Stomach smooth muscle (tissue), 2 donors: Measurements from ENCODE around the gene TERB2.
"Not testable (repeated sequence)": the region's sequence is repeated elsewhere in the genome, so short reads cannot be mapped to it uniquely, and the experiment has no call there.

ENCODE experiments used
- H3K27ac ChIP-seq: one replicate; pipeline ENCODE4 v1.7.0; 2013; ENCODE audit warnings: mild to moderate bottlenecking, low read length, inconsistent platforms
- H3K27me3 ChIP-seq, 2 donors: one replicate each; pipeline ENCODE4 v1.7.0; 2013; ENCODE audit warnings: low read length in 2 of 2; ENCODE audit not compliant: insufficient read depth in 2 of 2, control insufficient read depth in 1 of 2
- H3K36me3 ChIP-seq, 2 donors: one replicate each; pipeline ENCODE4 v1.7.0; 2013; ENCODE audit warnings: low read length in 2 of 2; ENCODE audit not compliant: control insufficient read depth in 2 of 2, insufficient read depth in 2 of 2
- H3K4me1 ChIP-seq: one replicate; pipeline ENCODE4 v1.7.0; 2013; ENCODE audit warnings: low read length; ENCODE audit not compliant: control insufficient read depth, insufficient read depth
- H3K4me3 ChIP-seq, 2 donors: one replicate each; pipeline ENCODE4 v1.7.0; 2013; ENCODE audit warnings: low read length in 2 of 2
- H3K9ac ChIP-seq, 2 donors: one replicate each; pipeline ENCODE4 v1.7.0; 2013; ENCODE audit warnings: low read length in 2 of 2, mild to moderate bottlenecking in 1 of 2
- H3K9me3 ChIP-seq, 2 donors: one replicate each; pipeline ENCODE4 v1.7.0; 2013; ENCODE audit warnings: low read length in 2 of 2; ENCODE audit not compliant: control insufficient read depth in 2 of 2
- donor health status: healthy.
- donor health status: Pancreatic carcinoma.

The TERB2 gene

GRCh38 chr15:44956388-44956787 is at the start of gene TERB2:
Gene TERB2, plus strand, starts transcription at chr15:44956687. Its CDS starts 32 bp downstream, at chr15:44956719.
- Histone ChIP-seq H3K4me3 (no peak within 1 kb of the TSS), H3K27ac (no peak within 1 kb of the TSS), H3K36me3 (no peaks in the 10 kb centered on the region), H3K4me1 (no peaks in the 10 kb centered on the region), H3K9me3 (no peaks in the 10 kb centered on the region), H3K9ac (no peak within 1 kb of the TSS), H3K27me3 (no peaks in the 10 kb centered on the region)

- H3K9me3 ChIP-seq: no peaks in the 10 kb centered on the region
- H3K36me3 ChIP-seq: no peaks in the 10 kb centered on the region
- no peak overlapping the region for H3K9ac ChIP-seq
- no peak overlapping the region for H3K4me3 ChIP-seq
- H3K27ac ChIP-seq: no peak overlapping the region
- H3K27me3 ChIP-seq: no peaks in the 10 kb centered on the region
- H3K4me1 ChIP-seq: no peaks in the 10 kb centered on the region
These were observed 47.1 kb upstream of the TERB2 start for GRCh38 chr15:44909423-44909822.

- no peaks in the 10 kb centered on the region for H3K27me3 ChIP-seq
- no peaks in the 10 kb centered on the region for H3K9me3 ChIP-seq
- no peak overlapping the region for H3K9ac ChIP-seq
- no peaks in the 10 kb centered on the region for H3K36me3 ChIP-seq
- H3K4me3 ChIP-seq: no peak overlapping the region
- H3K27ac ChIP-seq: no peak overlapping the region
- no peaks in the 10 kb centered on the region for H3K4me1 ChIP-seq
These were observed 45.4 kb upstream of the TERB2 start for GRCh38 chr15:44910981-44911625.

- not testable (repeated sequence) for H3K9me3 ChIP-seq, H3K9ac ChIP-seq, H3K4me3 ChIP-seq, H3K27me3 ChIP-seq, H3K4me1 ChIP-seq, H3K36me3 ChIP-seq, H3K27ac ChIP-seq
These were observed 44.3 kb upstream of the TERB2 start for GRCh38 chr15:44912186-44912585.

GRCh38 chr15:44912974-44913448 is 43.5 kb upstream of the TERB2 start:
- H3K27me3 ChIP-seq, H3K9me3 ChIP-seq, H3K4me1 ChIP-seq, H3K27ac ChIP-seq, H3K9ac ChIP-seq, H3K36me3 ChIP-seq, H3K4me3 ChIP-seq: not testable (repeated sequence)

- Histone ChIP-seq H3K36me3 (no peaks in the 10 kb centered on the region), H3K27ac (no peak overlapping the region), H3K4me1 (no peaks in the 10 kb centered on the region), H3K27me3 (no peaks in the 10 kb centered on the region), H3K4me3 (no peak overlapping the region), H3K9ac (no peak overlapping the region), H3K9me3 (no peaks in the 10 kb centered on the region)
These were observed 38.4 kb upstream of the TERB2 start for GRCh38 chr15:44918136-44918535.

GRCh38 chr15:44928658-44929057 is 27.8 kb upstream of the TERB2 start:
- H3K9ac ChIP-seq, H3K36me3 ChIP-seq, H3K27ac ChIP-seq, H3K27me3 ChIP-seq, H3K4me1 ChIP-seq, H3K9me3 ChIP-seq, H3K4me3 ChIP-seq: not testable (repeated sequence)

- H3K27me3 ChIP-seq, H3K4me1 ChIP-seq, H3K36me3 ChIP-seq, H3K27ac ChIP-seq, H3K9ac ChIP-seq, H3K9me3 ChIP-seq, H3K4me3 ChIP-seq: not testable (repeated sequence)
These were observed 26.2 kb upstream of the TERB2 start for GRCh38 chr15:44930283-44930682.

GRCh38 chr15:44958302-44958701 is 1.8 kb downstream of the TERB2 start:
- H3K36me3 ChIP-seq, H3K4me3 ChIP-seq, H3K27me3 ChIP-seq, H3K4me1 ChIP-seq, H3K27ac ChIP-seq, H3K9me3 ChIP-seq, H3K9ac ChIP-seq: not testable (repeated sequence)

- no peak overlapping the region for H3K27ac ChIP-seq
- no peaks in the 10 kb centered on the region for H3K4me1 ChIP-seq
- no peak overlapping the region for H3K9ac ChIP-seq
- no peak overlapping the region for H3K4me3 ChIP-seq
- H3K27me3 ChIP-seq: no peaks in the 10 kb centered on the region
- H3K9me3 ChIP-seq: no peaks in the 10 kb centered on the region
- no peaks in the 10 kb centered on the region for H3K36me3 ChIP-seq
These were observed 12.0 kb downstream of the TERB2 start for GRCh38 chr15:44968475-44968874.

- Histone ChIP-seq H3K9me3 (no peaks in the 10 kb centered on the region), H3K9ac (no peak overlapping the region), H3K36me3 (no peaks in the 10 kb centered on the region), H3K4me3 (no peak overlapping the region), H3K27ac (no peak overlapping the region), H3K27me3 (no peaks in the 10 kb centered on the region), H3K4me1 (no peaks in the 10 kb centered on the region)
These were observed 14.5 kb downstream of the TERB2 start for GRCh38 chr15:44971036-44971435.
